Measurements from ENCODE around the gene NPTN. TPM values are rescaled to one million over a fixed set of nuclear protein-coding genes. Genes with fewer than 3 reads are reported as not detected.

Gene NPTN
- total RNA-seq, 1 donor from 2014 or later = 227 TPM

DNA sequence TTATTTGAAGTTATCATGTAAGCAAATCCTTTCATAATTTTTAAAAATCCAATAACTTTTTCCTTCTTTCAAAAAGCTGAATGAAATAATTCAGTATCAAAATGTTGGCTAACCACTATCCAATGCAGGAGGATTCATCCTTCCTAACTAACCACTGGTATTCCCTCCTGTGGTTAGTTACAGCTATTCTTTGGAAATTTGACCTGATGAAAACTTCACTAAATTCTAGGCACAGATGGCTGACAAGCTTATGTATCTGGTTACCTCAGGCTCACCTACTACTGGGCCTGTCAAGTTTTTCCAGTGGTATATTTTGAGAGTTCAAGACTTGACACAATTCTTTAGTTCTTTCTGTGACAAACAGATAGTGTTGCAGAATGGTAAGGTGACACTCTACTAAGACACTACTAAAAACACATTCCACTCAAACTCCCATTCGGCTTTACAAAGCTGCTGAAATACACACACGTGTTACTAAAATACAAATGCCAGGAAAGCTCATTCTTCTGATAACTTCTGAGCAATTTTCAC, 15.8 kb downstream of the NPTN start:
- H3K9me3 ChIP-seq (replicated peaks) = no peaks in the 10 kb centered on the region
- intact Hi-C loops (cut with micrococcal nuclease) = no loop called here
- no peak overlapping the region for H3K27ac ChIP-seq (replicated peaks)
- H3K4me1 ChIP-seq = peaks cover 86% of the 10 kb centered on the region
- no peaks in the 10 kb centered on the region for H3K36me3 ChIP-seq
- H3K27me3 ChIP-seq (ENCODE audit: low read depth) = no peaks in the 10 kb centered on the region
- DNase-seq = no peak
- H3K4me3 ChIP-seq = no peak overlapping the region
- TF ChIP-seq, protein P1, sequence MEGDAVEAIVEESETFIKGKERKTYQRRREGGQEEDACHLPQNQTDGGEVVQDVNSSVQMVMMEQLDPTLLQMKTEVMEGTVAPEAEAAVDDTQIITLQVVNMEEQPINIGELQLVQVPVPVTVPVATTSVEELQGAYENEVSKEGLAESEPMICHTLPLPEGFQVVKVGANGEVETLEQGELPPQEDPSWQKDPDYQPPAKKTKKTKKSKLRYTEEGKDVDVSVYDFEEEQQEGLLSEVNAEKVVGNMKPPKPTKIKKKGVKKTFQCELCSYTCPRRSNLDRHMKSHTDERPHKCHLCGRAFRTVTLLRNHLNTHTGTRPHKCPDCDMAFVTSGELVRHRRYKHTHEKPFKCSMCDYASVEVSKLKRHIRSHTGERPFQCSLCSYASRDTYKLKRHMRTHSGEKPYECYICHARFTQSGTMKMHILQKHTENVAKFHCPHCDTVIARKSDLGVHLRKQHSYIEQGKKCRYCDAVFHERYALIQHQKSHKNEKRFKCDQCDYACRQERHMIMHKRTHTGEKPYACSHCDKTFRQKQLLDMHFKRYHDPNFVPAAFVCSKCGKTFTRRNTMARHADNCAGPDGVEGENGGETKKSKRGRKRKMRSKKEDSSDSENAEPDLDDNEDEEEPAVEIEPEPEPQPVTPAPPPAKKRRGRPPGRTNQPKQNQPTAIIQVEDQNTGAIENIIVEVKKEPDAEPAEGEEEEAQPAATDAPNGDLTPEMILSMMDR (IDR thresholded peaks at IDR 0.05; ENCODE audit: borderline replicate concordance) = no peak

DNA sequence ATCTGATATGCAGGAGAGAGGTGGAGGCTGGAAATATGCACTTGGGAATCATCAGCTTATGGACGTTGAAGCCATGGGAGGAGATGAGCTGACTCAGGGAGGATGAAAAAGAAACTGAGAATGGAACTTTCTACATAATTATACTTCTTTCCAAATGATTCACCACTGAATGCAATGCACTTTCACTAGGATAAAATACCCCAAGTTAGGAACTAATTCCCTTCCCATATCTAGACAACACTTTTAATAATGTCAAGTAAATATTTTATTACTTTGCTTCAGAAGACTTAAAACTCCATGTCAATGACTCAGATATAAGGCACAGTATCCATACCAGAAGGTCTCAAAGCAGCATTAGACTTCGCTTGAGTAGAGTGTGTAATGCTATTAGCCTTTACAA, 24.2 kb downstream of the NPTN start:
- no peaks in the 10 kb centered on the region for H3K27me3 ChIP-seq (ENCODE audit: low read depth)
- TF ChIP-seq, protein P1 (IDR thresholded peaks at IDR 0.05; ENCODE audit: borderline replicate concordance) = no peak
- peaks cover 97% of the 10 kb centered on the region for H3K4me1 ChIP-seq
- no peaks in the 10 kb centered on the region for H3K36me3 ChIP-seq
- no peak overlapping the region for H3K27ac ChIP-seq (replicated peaks)
- intact Hi-C loops (cut with micrococcal nuclease) = no loop called here
- H3K9me3 ChIP-seq (replicated peaks) = peaks cover 3% of the 10 kb centered on the region
- no peak for DNase-seq
- no peak overlapping the region for H3K4me3 ChIP-seq

DNA sequence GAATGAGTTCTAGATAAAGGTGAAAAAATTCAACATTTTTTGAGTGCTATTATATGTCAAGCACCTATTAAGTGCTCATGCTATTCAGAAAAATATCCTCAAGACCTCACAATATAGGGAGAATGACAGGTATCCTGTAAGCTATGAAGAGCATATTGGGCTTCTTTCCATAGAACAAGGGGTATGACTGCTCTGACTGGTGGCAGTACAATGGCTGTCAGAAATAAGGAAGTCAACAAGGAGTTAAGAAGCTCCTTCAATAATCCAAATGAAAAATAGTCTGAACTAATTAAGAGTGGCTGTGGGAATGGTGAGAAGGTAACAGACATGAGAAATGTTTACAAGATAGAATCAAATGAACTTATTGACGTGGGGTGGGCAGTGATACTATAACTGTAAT, 24.7 kb downstream of the NPTN start:
- DNase-seq = no peak
- no peaks in the 10 kb centered on the region for H3K36me3 ChIP-seq
- TF ChIP-seq, protein P1 (IDR thresholded peaks at IDR 0.05; ENCODE audit: borderline replicate concordance) = no peak
- H3K4me3 ChIP-seq = no peak overlapping the region
- H3K4me1 ChIP-seq = peaks cover 99% of the 10 kb centered on the region
- intact Hi-C loops (cut with micrococcal nuclease) = no loop called here
- no peaks in the 10 kb centered on the region for H3K27me3 ChIP-seq (ENCODE audit: low read depth)
- H3K27ac ChIP-seq (replicated peaks) = no peak overlapping the region
- H3K9me3 ChIP-seq (replicated peaks) = peaks cover 3% of the 10 kb centered on the region

DNA sequence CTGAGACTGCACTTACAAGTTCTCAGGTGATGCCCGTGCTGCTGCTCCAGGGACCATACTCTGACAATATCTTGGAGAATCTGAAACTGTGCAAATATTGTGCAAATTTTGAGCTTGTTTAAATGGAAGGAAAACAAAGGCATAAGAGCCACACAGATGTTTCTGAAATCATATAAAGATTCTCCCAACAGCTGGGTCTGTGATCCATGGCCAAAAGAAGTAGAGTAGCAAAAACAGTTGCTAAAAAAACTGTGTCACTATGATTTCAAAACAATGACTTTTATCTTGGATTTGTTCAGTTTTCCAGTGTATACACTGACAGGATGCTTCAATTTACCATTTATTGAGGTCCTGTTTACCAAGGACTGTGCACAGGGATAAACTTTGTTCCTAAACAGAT, 25.3 kb downstream of the NPTN start:
- TF ChIP-seq, protein P1 (IDR thresholded peaks at IDR 0.05; ENCODE audit: borderline replicate concordance) = no peak
- peaks cover 99% of the 10 kb centered on the region for H3K4me1 ChIP-seq
- no peak overlapping the region for H3K4me3 ChIP-seq
- intact Hi-C loops (cut with micrococcal nuclease) = no loop called here
- DNase-seq = no peak
- H3K36me3 ChIP-seq = no peaks in the 10 kb centered on the region
- H3K27me3 ChIP-seq (ENCODE audit: low read depth) = no peaks in the 10 kb centered on the region
- no peak overlapping the region for H3K27ac ChIP-seq (replicated peaks)
- H3K9me3 ChIP-seq (replicated peaks) = peaks cover 3% of the 10 kb centered on the region

DNA sequence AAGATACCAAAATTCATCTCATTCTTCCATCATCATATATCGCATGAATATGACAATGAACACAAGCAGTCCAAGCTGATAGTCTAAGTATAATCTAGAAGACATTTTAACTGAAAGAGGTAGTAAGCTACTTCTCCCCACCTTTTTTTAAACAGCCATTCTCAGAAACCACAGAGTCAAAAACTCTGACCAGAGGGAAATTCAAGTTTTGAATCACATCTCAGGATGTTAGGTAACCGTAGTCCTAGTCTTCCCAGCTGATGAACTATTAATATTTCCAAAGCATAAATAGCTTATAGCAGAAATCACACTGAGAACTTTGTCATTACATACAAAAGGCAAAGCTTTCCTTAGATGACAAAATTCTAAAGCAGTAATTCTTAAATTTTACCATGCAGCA, 25.8 kb downstream of the NPTN start:
- Histone ChIP-seq H3K27me3 (ENCODE audit: low read depth) (no peaks in the 10 kb centered on the region), H3K36me3 (no peaks in the 10 kb centered on the region), H3K9me3 (replicated peaks) (peaks cover 3% of the 10 kb centered on the region), H3K27ac (replicated peaks) (no peak overlapping the region), H3K4me3 (no peak overlapping the region), H3K4me1 (peaks cover 99% of the 10 kb centered on the region)
- DNase-seq = no peak
- intact Hi-C loops (cut with micrococcal nuclease) = no loop called here
- TF ChIP-seq, protein P1 (IDR thresholded peaks at IDR 0.05; ENCODE audit: borderline replicate concordance) = no peak
